ENCODE results near the gene MPZL2. TPM values are rescaled to one million over a fixed set of nuclear protein-coding genes. Genes with fewer than 3 reads are reported as not detected.

The MPZL2 gene
- total and polyA plus RNA-seq, 12 donors = 0.48 to 14.9 (median 5.1) TPM

DNA sequence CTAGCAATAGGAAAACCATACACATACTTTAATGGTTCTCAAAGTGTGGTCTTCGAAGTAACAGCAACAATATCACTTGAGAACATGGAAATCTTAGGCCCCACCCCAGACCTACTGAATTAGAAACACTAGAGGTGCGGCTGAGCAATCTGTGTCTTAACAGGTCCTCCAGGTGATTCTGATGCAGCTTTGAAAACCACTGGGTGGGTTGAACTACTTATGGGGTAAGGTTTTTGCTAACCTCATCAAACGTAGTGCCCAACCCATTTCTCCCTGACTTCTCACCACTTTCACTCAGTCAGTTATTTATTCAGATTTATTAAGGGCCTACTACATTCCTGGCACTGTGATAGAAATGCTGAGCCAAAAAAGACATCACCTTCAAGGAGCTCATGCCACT lies 3.7 kb downstream of the MPZL2 start:
- WGBS, 4 donors = 74 to 85% (median 77%) methylated on average over 3 of the region's 3 CpGs
- DNase-seq = no peak
- intact Hi-C loops (cut with DNase I) = no loop called here
- Histone ChIP-seq H3K36me3 (replicated peaks in 1 of 2) (no peaks in the 10 kb centered on the region), H3K27me3 (peaks cover 23% of the 10 kb centered on the region), H3K4me1 (replicated peaks in 1 of 2) (peaks cover 0 to 9% of the 10 kb centered on the region in 2 donors), H3K9me3 (replicated peaks in 1 of 3) (no peaks in the 10 kb centered on the region), H3K27ac (no peak overlapping the region), H3K4me3 (no peak overlapping the region)
- TF ChIP-seq CTCF (IDR thresholded peaks at IDR 0.05) (no peak), POLR2A (IDR thresholded peaks at IDR 0.05) (no peak)

DNA sequence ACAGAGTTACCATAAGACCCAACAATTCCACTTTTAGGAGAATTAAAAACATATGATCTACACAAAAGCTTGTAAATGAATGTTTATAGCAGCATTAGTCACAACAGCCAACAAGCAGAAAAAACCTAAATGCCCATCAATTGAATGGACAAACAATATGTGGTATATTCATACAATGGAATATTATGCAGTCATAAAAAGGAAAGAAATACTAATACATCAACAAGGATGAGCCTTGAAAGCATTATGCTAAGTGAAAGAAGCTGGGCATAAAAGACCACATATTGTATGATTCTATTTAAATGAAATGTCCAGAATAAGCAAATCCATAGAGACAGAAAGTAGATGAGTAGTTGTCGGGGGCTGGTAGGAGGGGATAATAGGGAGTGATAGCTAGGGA lies 5.0 kb downstream of the MPZL2 start:
- TF ChIP-seq POLR2A (IDR thresholded peaks at IDR 0.05) (no peak), CTCF (IDR thresholded peaks at IDR 0.05) (no peak)
- Histone ChIP-seq H3K27me3 (peaks cover 13% of the 10 kb centered on the region), H3K27ac (no peak overlapping the region), H3K9me3 (replicated peaks in 1 of 3) (no peaks in the 10 kb centered on the region), H3K36me3 (replicated peaks in 1 of 2) (no peaks in the 10 kb centered on the region), H3K4me3 (no peak overlapping the region), H3K4me1 (replicated peaks in 1 of 2) (peaks cover 0 to 6% of the 10 kb centered on the region in 2 donors)
- DNase-seq = no peak
- WGBS, 4 donors = 95 to 100% (median 99%) methylated on average over 1 of the region's 1 CpG
- intact Hi-C loops (cut with DNase I) = no loop called here

DNA sequence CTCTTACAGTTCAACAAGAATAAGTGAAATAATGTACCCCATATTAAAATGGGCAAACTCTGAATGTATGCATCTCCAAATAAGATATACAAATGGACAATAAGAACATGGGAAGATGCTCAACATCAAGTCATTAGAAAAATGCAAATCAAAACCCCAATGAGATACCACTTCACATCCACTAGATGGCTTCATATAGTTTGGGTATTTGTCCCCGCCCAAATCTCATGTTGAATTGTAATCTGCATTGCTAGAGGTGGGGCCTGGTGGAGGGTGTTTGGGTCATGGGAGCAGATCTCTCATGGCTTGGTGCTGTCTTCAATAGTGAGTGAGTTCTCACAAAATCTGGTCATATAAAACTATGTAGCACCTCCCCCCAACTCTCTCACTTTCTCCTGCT lies 5.7 kb downstream of the MPZL2 start:
- TF ChIP-seq CTCF (IDR thresholded peaks at IDR 0.05) (no peak), POLR2A (IDR thresholded peaks at IDR 0.05) (no peak)
- H3K36me3 ChIP-seq (replicated peaks in 1 of 2) = no peaks in the 10 kb centered on the region
- WGBS, 4 donors = 0 to 83% (median 4%) methylated on average over 1 of the region's 1 CpG
- H3K4me1 ChIP-seq (replicated peaks in 1 of 2) = no peaks in the 10 kb centered on the region
- H3K4me3 ChIP-seq = no peak overlapping the region
- H3K27me3 ChIP-seq = peaks cover 13% of the 10 kb centered on the region
- no peaks in the 10 kb centered on the region for H3K9me3 ChIP-seq (replicated peaks in 1 of 3)
- no peak overlapping the region for H3K27ac ChIP-seq
- intact Hi-C loops (cut with DNase I) = no loop called here
- DNase-seq = no peak

DNA sequence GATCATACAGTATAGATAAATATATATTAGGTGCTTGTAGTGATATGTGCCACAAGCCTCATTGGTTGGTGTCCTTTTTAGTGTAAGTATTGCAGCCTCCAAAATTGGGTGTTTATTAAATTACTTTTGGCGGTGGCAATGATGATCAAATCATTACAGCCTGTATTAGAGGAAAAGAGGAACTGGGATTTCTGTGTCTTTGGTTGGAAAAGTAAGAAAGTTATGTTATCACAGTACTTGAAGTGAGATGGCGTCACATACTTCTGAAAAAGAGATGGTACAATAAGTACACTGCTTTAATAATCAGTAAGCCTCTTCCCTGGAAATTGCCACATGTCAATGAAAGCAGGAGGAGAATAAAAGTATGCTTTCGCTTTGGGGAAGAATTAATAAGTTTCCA lies 11.4 kb downstream of the MPZL2 start:
- intact Hi-C loops (cut with DNase I) = no loop called here

More for the DNA sequence above, 11.4 kb downstream of the MPZL2 start:
- H3K4me3 ChIP-seq = peak overlapping the region in 1 of 4 donors; percentile 66
- H3K27ac ChIP-seq = peak overlapping the region in 2 of 5 donors; percentile 9 to 52
- H3K4me1 ChIP-seq (replicated peaks in 1 of 2) = peaks cover 0 to 3% of the 10 kb centered on the region in 2 donors
- no peak for DNase-seq
- no peaks in the 10 kb centered on the region for H3K9me3 ChIP-seq (replicated peaks in 1 of 3)
- 60 to 67% (median 63%) methylated on average over 3 of the region's 3 CpGs for WGBS, 4 donors
- TF ChIP-seq CTCF (IDR thresholded peaks at IDR 0.05) (no peak), POLR2A (IDR thresholded peaks at IDR 0.05) (no peak)
- H3K36me3 ChIP-seq (replicated peaks in 1 of 2) = no peaks in the 10 kb centered on the region
- H3K27me3 ChIP-seq = no peaks in the 10 kb centered on the region

Data from adrenal gland (tissue), 12 donors.